Retina (tissue), 1 donor: ENCODE results near the gene CD300LG.
A peak's percentile ranks its signal among the peaks of the same experiment; 100 is the strongest.
"Not testable (repeated sequence)": the region's sequence is repeated elsewhere in the genome, so short reads cannot be mapped to it uniquely, and the experiment has no call there.

Source experiments
- DNase-seq: peaks from one replicate; pipeline ENCODE4 v3.0.0-alpha.2; 2016

CD300LG gene, protein sequence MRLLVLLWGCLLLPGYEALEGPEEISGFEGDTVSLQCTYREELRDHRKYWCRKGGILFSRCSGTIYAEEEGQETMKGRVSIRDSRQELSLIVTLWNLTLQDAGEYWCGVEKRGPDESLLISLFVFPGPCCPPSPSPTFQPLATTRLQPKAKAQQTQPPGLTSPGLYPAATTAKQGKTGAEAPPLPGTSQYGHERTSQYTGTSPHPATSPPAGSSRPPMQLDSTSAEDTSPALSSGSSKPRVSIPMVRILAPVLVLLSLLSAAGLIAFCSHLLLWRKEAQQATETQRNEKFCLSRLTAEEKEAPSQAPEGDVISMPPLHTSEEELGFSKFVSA

GRCh38 chr17:43846963-43847371 lies at the start of gene CD300LG:
TSS of gene CD300LG (plus strand) at chr17:43847176. CDS start at chr17:43847217, 41 bp downstream.
- DNase-seq: peak; percentile 24

DNA sequence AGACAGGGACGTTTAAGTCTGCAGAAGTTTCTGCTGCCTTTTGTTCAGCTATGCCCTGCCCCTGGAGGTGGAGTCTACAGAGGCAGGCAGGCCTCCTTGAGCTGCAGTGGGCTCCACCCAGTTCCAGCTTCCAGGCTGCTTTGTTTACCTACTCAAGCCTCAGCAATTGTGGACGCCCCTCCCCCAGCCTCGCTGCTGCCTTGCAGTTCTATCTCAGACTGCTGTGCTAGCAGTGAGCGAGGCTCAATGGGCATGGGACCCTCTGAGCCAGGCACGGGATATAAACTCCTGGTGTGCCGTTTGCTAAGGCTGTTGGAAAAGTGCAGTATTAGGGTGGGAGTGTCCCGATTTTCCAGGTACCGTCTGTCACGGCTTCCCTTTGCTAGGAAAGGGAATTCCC lies 49.0 kb upstream of the CD300LG start:
- not testable (repeated sequence) for DNase-seq

GRCh38 chr17:43799047-43799446 lies 47.9 kb upstream of the CD300LG start:
- no peak for DNase-seq

- DNase-seq: no peak
These were observed 46.2 kb upstream of the CD300LG start for GRCh38 chr17:43800736-43801135.

- no peak for DNase-seq
These were observed 45.1 kb upstream of the CD300LG start for GRCh38 chr17:43801844-43802243.

DNA sequence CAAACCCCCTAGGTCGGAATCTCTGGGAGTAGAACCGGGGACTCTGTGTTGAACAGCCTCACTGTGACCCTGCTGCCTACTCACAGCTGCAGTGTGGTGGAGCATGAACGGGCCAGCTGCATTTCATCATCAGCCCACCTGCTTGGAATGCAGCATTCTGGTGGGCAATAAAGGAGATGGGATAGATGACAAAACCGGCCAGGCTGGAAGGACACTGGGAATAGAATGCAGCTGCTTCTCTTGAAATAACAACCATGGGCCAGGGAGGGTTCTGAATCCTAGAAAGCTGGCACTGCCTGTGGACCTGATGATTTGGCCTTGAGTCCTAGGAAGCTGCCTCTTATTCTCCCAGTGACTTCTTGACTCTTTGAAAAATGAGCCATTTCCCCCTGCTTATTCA lies 43.2 kb upstream of the CD300LG start:
- no peak for DNase-seq

DNA sequence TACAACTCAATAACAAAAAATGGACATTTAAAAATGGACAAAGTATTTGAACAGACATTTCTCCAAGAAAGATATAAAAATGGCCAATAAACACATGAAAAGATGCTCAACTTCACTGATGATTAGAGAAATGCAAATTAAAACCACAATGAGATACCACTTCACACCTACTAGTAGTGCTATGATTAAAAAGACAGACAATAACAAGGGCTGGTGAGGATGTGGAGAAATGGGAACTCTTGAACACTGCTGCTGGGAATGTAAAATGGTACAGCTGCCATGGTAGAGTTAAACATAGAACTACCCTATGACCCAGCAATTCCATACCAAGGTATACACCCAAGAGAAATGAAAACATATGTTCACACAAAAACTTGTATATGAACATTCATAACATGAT lies 41.9 kb upstream of the CD300LG start:
- no peak for DNase-seq

DNA sequence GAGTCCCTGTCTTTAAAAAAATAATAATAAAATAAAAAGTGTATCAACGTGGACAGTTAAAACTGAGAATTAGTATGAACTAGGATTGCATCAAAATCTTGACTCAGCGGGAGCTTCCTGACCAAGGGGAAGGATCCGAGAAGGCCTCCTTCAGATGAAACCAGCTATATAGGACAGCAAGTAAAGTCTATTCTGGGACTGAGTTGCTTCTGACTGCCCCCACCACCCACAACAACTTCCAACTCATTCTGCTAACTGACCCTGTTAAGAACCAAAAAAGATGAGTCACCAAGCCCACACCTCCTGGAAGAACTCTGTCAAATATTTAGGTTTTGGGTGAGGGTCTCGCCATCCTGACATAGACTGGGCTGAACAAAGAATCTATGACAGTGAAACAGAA lies 38.9 kb upstream of the CD300LG start:
- DNase-seq: no peak

DNA sequence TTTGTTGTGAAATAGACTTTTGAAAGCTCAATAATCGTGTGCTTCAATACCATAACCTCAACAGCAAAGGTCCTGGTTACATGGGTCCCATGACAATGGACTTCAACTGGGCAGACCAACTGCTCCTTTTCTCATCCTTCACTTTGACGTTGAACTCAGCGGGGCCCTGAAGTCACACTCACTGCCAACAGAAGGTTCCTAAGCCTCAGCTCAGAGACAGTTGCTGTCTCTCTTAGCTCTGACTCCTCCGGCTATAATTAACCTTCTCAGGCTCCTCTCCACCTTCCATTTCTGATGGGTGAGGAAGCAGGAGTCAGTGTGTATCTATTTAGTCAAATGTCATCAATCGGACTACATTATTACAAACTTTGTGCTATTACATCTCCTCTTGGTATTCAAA lies 37.9 kb upstream of the CD300LG start:
- no peak for DNase-seq

GRCh38 chr17:43810226-43810715 lies 36.7 kb upstream of the CD300LG start:
- DNase-seq: no peak

GRCh38 chr17:43810823-43811222 lies 36.2 kb upstream of the CD300LG start:
- DNase-seq: no peak

GRCh38 chr17:43812396-43813265 lies 34.3 kb upstream of the CD300LG start:
- no peak for DNase-seq

GRCh38 chr17:43813386-43813785 lies 33.6 kb upstream of the CD300LG start:
- no peak for DNase-seq

- DNase-seq: no peak
These were observed 33.0 kb upstream of the CD300LG start for GRCh38 chr17:43814026-43814425.

- no peak for DNase-seq
These were observed 32.3 kb upstream of the CD300LG start for GRCh38 chr17:43814714-43815113.

GRCh38 chr17:43816336-43817320 lies 30.3 kb upstream of the CD300LG start:
- DNase-seq: peak; percentile 28

GRCh38 chr17:43817826-43818225 lies 29.1 kb upstream of the CD300LG start:
- DNase-seq: no peak

DNA sequence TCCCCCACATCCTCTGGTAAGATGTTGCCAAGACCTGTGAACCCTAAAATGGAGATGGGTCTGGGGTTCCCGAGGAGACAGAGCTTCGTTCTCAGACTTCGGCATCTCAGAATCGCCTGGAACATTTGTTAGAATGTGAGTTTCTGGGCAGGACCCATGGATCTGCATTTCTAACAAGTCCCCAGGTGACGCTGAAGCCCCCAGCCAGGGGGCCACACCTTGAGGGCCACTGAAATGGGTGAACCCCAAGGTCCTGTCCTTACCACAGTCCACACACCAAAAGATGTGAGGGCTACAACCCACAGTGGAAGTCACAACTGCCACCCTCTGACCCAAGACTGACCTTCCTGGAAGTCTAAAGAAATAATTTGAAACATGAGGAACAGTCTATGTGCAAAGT lies 28.0 kb upstream of the CD300LG start:
- no peak for DNase-seq

GRCh38 chr17:43820759-43821158 lies 26.2 kb upstream of the CD300LG start:
- no peak for DNase-seq

- DNase-seq: no peak
These were observed 24.3 kb upstream of the CD300LG start for GRCh38 chr17:43822570-43823190.

DNA sequence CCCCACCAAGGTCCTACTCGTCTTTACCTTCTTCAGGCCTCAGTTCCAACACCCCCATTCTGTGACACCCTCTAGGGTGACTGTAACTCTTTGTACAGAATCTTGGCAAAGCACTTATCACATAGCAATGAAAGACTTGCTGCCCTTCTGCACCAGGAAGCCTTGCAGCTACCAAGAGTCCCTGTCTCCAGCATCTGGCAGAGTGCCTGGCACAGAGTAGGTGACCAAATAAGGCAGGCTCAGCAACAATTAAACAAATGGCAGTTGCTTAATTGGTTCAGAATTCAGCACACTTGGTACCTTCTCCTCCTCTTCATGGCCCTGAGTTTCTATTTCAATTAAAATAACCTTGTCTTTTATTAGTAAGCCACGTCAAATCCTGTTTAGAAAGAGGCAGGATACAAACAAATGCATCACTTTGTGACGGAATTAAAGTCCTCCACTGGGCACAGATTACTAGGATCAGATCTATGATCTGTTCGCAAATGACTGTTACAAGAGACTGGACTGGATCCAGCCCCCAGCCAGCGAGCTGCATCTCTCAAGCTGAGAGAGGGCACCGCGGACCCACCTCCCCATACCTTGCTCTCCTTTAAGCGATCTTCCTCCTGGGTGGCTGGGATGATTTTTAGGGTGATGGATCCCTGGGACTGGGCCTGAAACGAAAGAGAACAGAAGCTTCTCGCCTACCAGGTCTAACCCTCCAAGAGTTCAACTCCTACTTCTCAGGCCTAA lies 23.5 kb upstream of the CD300LG start:
- no peak for DNase-seq
